HepG2 (cell line): ENCODE data around the gene NDUFS7. TPM values are rescaled to one million over a fixed set of nuclear protein-coding genes. Genes with fewer than 3 reads are reported as not detected.

Experiments used
- ATF1 ChIP-seq: IDR thresholded peaks from 2 replicates; pipeline ENCODE4 v1.6.1; 2016; ENCODE audit warnings: mild to moderate bottlenecking, control low read depth
- CBX1 ChIP-seq: IDR thresholded peaks from one replicate; pipeline ENCODE4 v1.6.1; 2016; ENCODE audit warnings: antibody characterized with exemption, low read depth
- HDAC2 ChIP-seq: sonication (generic); formaldehyde crosslinking; IDR thresholded peaks from 2 replicates; pipeline ENCODE4 v1.4.0; 2020; ENCODE audit warnings: missing genetic modification reagents
- HMGA1 ChIP-seq: sonication (generic); formaldehyde crosslinking; conservative IDR thresholded peaks from 2 replicates; pipeline ENCODE4 v1.4.0; 2020; ENCODE audit warnings: missing genetic modification reagents
- HOXA3 ChIP-seq: sonication (generic); formaldehyde crosslinking; IDR thresholded peaks from 2 replicates; pipeline ENCODE4 v1.5.0; 2020; ENCODE audit warnings: missing genetic modification reagents
- MATR3 ChIP-seq: sonication (generic); formaldehyde crosslinking; IDR thresholded peaks from 2 replicates; pipeline ENCODE4 v1.4.0; 2020; ENCODE audit warnings: missing genetic modification reagents
- MBD4 ChIP-seq: IDR thresholded peaks from 2 replicates; pipeline ENCODE4 v1.6.1; 2012; ENCODE audit warnings: low read length, inconsistent platforms, borderline replicate concordance
- POGZ ChIP-seq: sonication (generic); formaldehyde crosslinking; IDR thresholded peaks from 2 replicates; pipeline ENCODE4 v1.4.0; 2020; ENCODE audit warnings: mild to moderate bottlenecking, missing genetic modification reagents
- REXO4 ChIP-seq: sonication (generic); formaldehyde crosslinking; IDR thresholded peaks from 2 replicates; pipeline ENCODE4 v1.8.0; 2022; ENCODE audit warnings: missing genetic modification reagents, mild to moderate bottlenecking, borderline replicate concordance
- SETDB1 ChIP-seq: sonication (generic); formaldehyde crosslinking; IDR thresholded peaks from 2 replicates; pipeline ENCODE4 v1.5.1; 2020; ENCODE audit warnings: missing genetic modification reagents, mild to moderate bottlenecking, borderline replicate concordance
- SMAD9 ChIP-seq: sonication (generic); formaldehyde crosslinking; IDR thresholded peaks from 2 replicates; pipeline ENCODE4 v1.5.1; 2020; ENCODE audit warnings: mild to moderate bottlenecking, missing genetic modification reagents
- TEF ChIP-seq: sonication (generic); formaldehyde crosslinking; IDR thresholded peaks from 2 replicates; pipeline ENCODE4 v1.5.0; 2020; ENCODE audit warnings: missing genetic modification reagents
- THAP11 ChIP-seq: IDR thresholded peaks from 2 replicates; pipeline ENCODE4 v1.6.1; 2016; ENCODE audit warnings: missing biosample characterization, missing genetic modification reagents
- YY1 ChIP-seq: IDR thresholded peaks from 2 replicates; pipeline ENCODE4 v1.6.1; 2011; ENCODE audit warnings: low read length, low read depth, moderate library complexity, mild to moderate bottlenecking; ENCODE audit not compliant: insufficient read depth, insufficient replicate concordance
- ZBTB37 ChIP-seq: sonication (generic); formaldehyde crosslinking; IDR thresholded peaks from 2 replicates; pipeline ENCODE4 v1.4.0; 2020; ENCODE audit warnings: mild to moderate bottlenecking, missing genetic modification reagents
- ZFP90 ChIP-seq: sonication (generic); formaldehyde crosslinking; IDR thresholded peaks from 2 replicates; pipeline ENCODE4 v1.8.0; 2022; ENCODE audit warnings: missing genetic modification reagents, mild to moderate bottlenecking, inconsistent platforms, borderline replicate concordance
- ZNF296 ChIP-seq: sonication (generic); formaldehyde crosslinking; conservative IDR thresholded peaks from 2 replicates; pipeline ENCODE4 v1.5.0; 2020; ENCODE audit warnings: mild to moderate bottlenecking, missing genetic modification reagents
- ZNF484 ChIP-seq: sonication (generic); formaldehyde crosslinking; IDR thresholded peaks from 2 replicates; pipeline ENCODE4 v1.5.1; 2020; ENCODE audit warnings: mild to moderate bottlenecking, low read depth, missing genetic modification reagents, borderline replicate concordance
- ZNF550 ChIP-seq: sonication (generic); formaldehyde crosslinking; IDR thresholded peaks from 2 replicates; pipeline ENCODE4 v1.4.0; 2020; ENCODE audit warnings: mild to moderate bottlenecking, missing genetic modification reagents, borderline replicate concordance
- ZNF776 ChIP-seq: sonication (generic); formaldehyde crosslinking; IDR thresholded peaks from 2 replicates; pipeline ENCODE4 v1.4.0; 2020; ENCODE audit warnings: mild to moderate bottlenecking, missing genetic modification reagents
- ZNF850 ChIP-seq: sonication (generic); formaldehyde crosslinking; conservative IDR thresholded peaks from 2 replicates; pipeline ENCODE4 v1.9.0; 2021; ENCODE audit warnings: mild to moderate bottlenecking, missing genetic modification reagents
- polyA plus RNA-seq, 8 experiments: library from polyadenylated mRNA; depleted of rRNA in 3 of 8; stranded (reverse) in 7 of 8; unstranded in 1 of 8; fragments of >200 nt; fragmentation: Illumina TruSeq in 4 of 8; extraction: Trizol in 4 of 8; gene quantifications; 2 replicates each; pipeline versions ENCODE4 v1.2.1 to v1.2.3, GENCODE V29; 2011 to 2016; ENCODE audit warnings: low read depth in 4 of 8, missing spikeins in 1 of 8, mixed read lengths in 1 of 8; ENCODE audit not compliant: insufficient read depth in 1 of 8
- total RNA-seq, 5 experiments: library from RNA; depleted of rRNA; stranded (reverse); fragments of >200 nt; fragmentation: Illumina TruSeq; extraction: Trizol; gene quantifications; 2 replicates each; pipeline ENCODE4 v1.2.3, GENCODE V29; 2016; ENCODE audit warnings: low read depth in 1 of 5
- TF ChIP-seq, protein P1 (sequence below): sonication (generic); formaldehyde crosslinking; IDR thresholded peaks from 2 replicates; pipeline ENCODE4 v1.5.1; 2020; ENCODE audit warnings: missing genetic modification reagents, mild to moderate bottlenecking, borderline replicate concordance
- TF ChIP-seq, protein P2 (sequence below): sonication (generic); formaldehyde crosslinking; IDR thresholded peaks from 2 replicates; pipeline ENCODE4 v1.8.0; 2022; ENCODE audit warnings: mild to moderate bottlenecking, missing genetic modification reagents; ENCODE audit not compliant: insufficient replicate concordance
- TF ChIP-seq, protein P3 (sequence below): IDR thresholded peaks from 2 replicates; pipeline ENCODE4 v1.6.1; 2016

Gene NDUFS7
- total and polyA plus RNA-seq, 2 of the 13 experiments (the other 11 are each of a cell fraction or from before 2014, with no cell fraction given), result 34.3 to 66.9 TPM

DNA sequence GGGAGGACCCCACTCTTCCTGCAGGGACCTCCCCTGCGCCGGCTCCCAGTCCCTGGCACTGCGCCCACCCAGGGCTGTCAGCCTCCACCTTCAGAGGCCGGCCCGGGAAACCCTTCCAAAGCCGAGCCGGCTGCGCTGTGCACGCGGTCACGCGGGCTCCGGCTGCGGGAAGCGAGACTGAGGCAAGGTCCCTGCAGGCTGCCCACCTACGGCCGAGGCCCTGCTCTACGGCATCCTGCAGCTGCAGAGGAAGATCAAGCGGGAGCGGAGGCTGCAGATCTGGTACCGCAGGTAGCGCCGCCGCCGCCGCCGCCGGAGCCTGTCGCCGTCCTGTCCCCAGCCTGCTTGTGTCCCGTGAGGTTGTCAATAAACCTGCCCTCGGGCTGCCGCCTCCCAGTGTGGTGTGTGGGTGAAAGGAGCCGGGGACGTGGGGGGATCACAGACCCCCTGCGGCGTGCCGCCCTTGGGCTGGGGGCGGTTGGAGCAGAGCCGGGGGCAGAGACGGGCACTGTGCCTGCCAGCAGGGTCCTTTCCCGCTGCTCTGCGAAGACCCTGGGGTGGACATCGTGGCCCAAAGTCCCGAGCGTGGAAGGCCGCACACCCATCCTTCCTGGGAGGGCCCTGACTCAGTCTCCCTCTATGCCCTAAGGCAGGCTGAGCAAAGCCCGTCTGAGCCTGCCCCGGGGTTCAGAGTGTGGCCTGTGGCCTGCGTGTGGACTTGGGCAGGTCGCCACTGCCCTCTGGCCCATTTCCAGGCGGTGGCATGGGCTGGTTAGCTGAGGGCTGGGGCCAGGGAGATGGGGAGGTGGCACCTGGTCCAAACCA is 11.7 kb downstream of the NDUFS7 start (continued):
- no peak for TF ChIP-seq MATR3
- no peak for TF ChIP-seq HMGA1 (CRISPR knock-in tag)
- TF ChIP-seq ATF1 (CRISPR knock-in tag), result no peak
- no peak for TF ChIP-seq TEF (CRISPR knock-in tag)
- no peak for TF ChIP-seq POGZ (CRISPR knock-in tag)
- TF ChIP-seq ZNF296 (CRISPR knock-in tag), result peak; percentile 71; the same call in 1 of the 2 replicates
- TF ChIP-seq HDAC2 (CRISPR knock-in tag), result no peak
- no peak for TF ChIP-seq ZNF550
- peak; percentile 55 for TF ChIP-seq CBX1
- TF ChIP-seq ZBTB37 (CRISPR knock-in tag), result no peak
- TF ChIP-seq SETDB1 (CRISPR knock-in tag), result no peak
- no peak for TF ChIP-seq THAP11 (CRISPR knock-in tag)
- no peak for TF ChIP-seq ZNF484 (CRISPR knock-in tag)
- TF ChIP-seq, protein P1, sequence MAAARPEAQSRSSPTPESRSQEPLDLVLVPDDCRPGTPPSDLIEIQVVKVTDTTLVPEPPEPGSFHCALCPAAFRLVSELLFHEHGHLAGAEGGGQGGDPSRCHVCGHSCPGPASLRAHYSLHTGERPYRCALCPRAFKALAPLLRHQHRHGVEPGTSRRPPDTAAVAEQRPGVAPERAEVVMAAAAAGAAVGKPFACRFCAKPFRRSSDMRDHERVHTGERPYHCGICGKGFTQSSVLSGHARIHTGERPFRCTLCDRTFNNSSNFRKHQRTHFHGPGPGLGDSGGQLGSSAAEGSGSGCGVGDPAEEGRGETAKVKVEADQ (CRISPR knock-in tag), result 0 out of 2 replicates have a peak, but pooled peaks have one; percentile 18
- TF ChIP-seq, protein P2, sequence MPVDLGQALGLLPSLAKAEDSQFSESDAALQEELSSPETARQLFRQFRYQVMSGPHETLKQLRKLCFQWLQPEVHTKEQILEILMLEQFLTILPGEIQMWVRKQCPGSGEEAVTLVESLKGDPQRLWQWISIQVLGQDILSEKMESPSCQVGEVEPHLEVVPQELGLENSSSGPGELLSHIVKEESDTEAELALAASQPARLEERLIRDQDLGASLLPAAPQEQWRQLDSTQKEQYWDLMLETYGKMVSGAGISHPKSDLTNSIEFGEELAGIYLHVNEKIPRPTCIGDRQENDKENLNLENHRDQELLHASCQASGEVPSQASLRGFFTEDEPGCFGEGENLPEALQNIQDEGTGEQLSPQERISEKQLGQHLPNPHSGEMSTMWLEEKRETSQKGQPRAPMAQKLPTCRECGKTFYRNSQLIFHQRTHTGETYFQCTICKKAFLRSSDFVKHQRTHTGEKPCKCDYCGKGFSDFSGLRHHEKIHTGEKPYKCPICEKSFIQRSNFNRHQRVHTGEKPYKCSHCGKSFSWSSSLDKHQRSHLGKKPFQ (CRISPR knock-in tag), result no peak
- TF ChIP-seq, protein P3, sequence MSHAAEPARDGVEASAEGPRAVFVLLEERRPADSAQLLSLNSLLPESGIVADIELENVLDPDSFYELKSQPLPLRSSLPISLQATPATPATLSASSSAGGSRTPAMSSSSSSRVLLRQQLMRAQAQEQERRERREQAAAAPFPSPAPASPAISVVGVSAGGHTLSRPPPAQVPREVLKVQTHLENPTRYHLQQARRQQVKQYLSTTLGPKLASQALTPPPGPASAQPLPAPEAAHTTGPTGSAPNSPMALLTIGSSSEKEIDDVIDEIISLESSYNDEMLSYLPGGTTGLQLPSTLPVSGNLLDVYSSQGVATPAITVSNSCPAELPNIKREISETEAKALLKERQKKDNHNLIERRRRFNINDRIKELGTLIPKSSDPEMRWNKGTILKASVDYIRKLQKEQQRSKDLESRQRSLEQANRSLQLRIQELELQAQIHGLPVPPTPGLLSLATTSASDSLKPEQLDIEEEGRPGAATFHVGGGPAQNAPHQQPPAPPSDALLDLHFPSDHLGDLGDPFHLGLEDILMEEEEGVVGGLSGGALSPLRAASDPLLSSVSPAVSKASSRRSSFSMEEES (CRISPR knock-in tag), result no peak
- TF ChIP-seq ZFP90 (CRISPR knock-in tag), result no peak
- TF ChIP-seq YY1, result no peak
- no peak for TF ChIP-seq ZNF776 (CRISPR knock-in tag)
- peak; percentile 11; the same call in 1 of the 2 replicates for TF ChIP-seq HOXA3 (CRISPR knock-in tag)
- TF ChIP-seq REXO4 (CRISPR knock-in tag), result no peak
- no peak for TF ChIP-seq ZNF850 (CRISPR knock-in tag)
- no peak for TF ChIP-seq SMAD9 (CRISPR knock-in tag)
- TF ChIP-seq MBD4, result no peak
